Fibroblast of pulmonary artery (primary cell): Measurements from ENCODE around the gene GABRR3.

Experiments used
- DNase-seq: peaks from one replicate; pipeline ENCODE4 v3.0.0-alpha.2; 2010; ENCODE audit warnings: low read depth
- H3K4me3 ChIP-seq: replicated peaks from 2 replicates; pipeline ENCODE4 v1.5.1; 2011; ENCODE audit warnings: low read depth, mild to moderate bottlenecking, control low read depth, low read length, moderate library complexity
- TF ChIP-seq, protein P1 (sequence below): IDR thresholded peaks from 2 replicates; pipeline ENCODE4 v1.5.1; 2011; ENCODE audit warnings: mild to moderate bottlenecking, control low read depth, low read length, inconsistent platforms; ENCODE audit errors: missing control alignments

GABRR3 gene

GRCh38 chr3:97970156-97970555 lies 65.0 kb downstream of the GABRR3 start:
- TF ChIP-seq, protein P1, sequence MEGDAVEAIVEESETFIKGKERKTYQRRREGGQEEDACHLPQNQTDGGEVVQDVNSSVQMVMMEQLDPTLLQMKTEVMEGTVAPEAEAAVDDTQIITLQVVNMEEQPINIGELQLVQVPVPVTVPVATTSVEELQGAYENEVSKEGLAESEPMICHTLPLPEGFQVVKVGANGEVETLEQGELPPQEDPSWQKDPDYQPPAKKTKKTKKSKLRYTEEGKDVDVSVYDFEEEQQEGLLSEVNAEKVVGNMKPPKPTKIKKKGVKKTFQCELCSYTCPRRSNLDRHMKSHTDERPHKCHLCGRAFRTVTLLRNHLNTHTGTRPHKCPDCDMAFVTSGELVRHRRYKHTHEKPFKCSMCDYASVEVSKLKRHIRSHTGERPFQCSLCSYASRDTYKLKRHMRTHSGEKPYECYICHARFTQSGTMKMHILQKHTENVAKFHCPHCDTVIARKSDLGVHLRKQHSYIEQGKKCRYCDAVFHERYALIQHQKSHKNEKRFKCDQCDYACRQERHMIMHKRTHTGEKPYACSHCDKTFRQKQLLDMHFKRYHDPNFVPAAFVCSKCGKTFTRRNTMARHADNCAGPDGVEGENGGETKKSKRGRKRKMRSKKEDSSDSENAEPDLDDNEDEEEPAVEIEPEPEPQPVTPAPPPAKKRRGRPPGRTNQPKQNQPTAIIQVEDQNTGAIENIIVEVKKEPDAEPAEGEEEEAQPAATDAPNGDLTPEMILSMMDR: no peak
- H3K4me3 ChIP-seq: no peak overlapping the region
- no peak for DNase-seq

DNA sequence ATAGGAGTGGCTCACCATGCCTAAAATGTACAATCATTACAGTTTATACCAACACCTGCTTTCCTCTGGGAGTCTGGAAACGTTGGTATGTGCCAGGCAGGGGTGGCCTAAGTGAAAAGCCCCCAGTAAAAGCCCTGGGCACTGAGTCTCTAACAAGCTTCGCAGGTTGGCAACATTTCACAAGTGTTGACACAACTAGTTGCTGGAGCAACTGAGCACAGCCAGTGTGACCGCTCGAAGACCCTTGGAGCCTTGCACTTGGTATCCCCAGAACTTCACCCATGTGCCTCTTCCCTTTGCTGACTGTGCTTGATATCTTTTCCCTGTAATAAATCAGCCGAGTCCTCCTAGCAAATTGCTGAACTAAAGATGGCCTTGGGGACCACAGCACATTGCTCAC lies 65.6 kb downstream of the GABRR3 start:
- DNase-seq: no peak
- TF ChIP-seq, protein P1: no peak
- H3K4me3 ChIP-seq: no peak overlapping the region

DNA sequence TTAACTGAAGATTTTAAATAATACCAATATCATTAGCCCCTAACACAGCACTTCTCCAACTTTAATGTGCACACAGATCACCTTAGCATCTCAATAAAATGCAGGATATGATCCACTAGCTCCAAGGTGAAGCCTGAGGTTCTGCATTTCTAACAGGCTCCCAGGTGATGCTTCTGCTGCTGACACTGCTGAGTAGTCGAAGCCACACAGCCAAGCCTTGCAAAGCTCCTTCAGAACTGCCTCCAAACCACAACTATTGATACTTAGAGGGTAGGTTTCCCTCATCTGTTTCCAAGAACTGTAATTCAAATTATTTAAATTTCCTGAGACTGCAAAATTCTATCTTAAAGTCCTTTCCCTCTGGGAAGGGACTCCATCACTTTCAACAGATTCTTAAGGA lies 66.7 kb downstream of the GABRR3 start:
- no peak overlapping the region for H3K4me3 ChIP-seq
- TF ChIP-seq, protein P1: no peak
- no peak for DNase-seq

GRCh38 chr3:97967966-97968365 lies 67.1 kb downstream of the GABRR3 start:
- H3K4me3 ChIP-seq: no peak overlapping the region
- DNase-seq: no peak
- TF ChIP-seq, protein P1: no peak

DNA sequence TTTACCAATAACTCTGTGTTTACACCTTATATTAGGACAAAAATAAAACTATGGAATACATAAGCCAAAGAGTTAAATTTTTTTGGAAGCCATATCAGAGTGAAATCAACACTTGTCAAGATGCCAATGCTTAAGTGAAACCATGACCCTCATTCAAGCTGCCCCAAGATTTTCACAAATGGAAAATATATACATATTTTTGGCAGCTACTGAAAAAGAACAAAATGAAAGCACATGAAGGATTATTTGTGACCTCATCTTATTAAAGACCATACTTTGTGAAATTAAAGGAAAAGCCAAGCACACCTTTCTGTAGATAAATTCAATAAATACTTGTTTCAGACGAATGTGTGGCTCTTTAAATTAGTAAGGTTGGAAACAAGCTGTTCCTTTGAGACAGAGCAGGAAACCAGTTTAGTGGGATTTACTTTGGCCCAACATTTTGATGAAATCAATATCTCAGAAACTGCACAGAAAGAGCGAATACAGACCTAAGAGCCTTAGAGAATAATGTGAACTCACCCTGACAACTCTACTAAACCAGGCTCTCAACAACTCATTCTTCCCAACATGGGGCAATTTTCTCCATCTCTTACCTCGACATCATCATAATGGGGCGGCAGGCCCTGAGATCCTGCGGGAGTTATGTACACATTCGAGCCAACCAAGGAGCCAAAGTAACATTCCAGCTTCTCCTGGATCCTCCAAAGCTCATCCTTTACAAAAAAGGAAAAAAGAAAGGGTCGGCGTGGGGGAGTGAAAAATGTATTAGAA lies 73.9 kb downstream of the GABRR3 start:
- TF ChIP-seq, protein P1: no peak
- DNase-seq: no peak
- no peak overlapping the region for H3K4me3 ChIP-seq

DNA sequence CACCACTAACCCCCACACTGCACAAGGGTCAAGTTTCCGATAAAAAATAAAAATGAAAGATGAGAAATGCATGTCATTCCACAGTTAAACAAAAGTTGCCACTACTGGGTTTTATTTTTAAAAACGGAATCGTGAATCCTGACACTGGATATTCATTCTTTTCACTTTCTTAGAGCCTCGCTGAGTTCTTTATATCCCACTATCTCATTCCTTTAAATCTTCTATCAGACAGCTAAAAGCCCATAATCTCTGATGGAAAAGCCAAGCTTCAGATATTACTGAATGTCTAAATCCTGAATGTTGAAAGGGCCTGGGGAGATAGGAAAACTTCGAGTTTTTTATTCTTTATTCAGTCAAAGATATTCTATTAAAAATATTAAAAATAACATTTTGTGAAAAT lies 74.6 kb downstream of the GABRR3 start:
- TF ChIP-seq, protein P1: no peak
- H3K4me3 ChIP-seq: no peak overlapping the region
- no peak for DNase-seq

DNA sequence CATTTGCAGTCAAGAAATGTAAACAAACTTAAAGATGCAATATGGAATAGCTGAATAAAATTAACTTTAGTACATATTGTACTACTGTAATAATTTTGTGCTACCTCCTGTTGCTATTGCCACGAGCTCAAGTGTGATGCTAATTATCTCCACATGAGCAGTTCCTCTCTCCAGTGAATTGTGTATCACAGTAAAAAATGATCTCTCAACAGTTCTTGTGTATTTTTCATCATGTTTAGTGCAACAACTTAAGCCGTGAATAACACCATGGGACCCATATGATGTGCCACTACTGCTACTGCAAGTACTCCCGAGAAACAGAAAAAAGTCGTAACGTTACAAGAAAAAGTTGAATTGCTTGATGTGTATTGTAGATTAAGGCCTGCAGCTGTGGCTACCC lies 75.2 kb downstream of the GABRR3 start:
- TF ChIP-seq, protein P1: no peak
- no peak overlapping the region for H3K4me3 ChIP-seq
- no peak for DNase-seq
